Heart left ventricle (tissue), 16 donors: Measurements from ENCODE around the gene ERLEC1. TPM values are rescaled to one million over a fixed set of nuclear protein-coding genes. Genes with fewer than 3 reads are reported as not detected.

Experiments used
- ATAC-seq, 4 donors: fragments of 200-7000 bp; cut with Tn5 transposase; one replicate each; pipeline ENCODE4 v1.9.1; 2020 to 2022; ENCODE audit warnings: moderate library complexity in 4 of 4, mild to moderate bottlenecking in 3 of 4, moderate number of reproducible peaks in 1 of 4
- DNase-seq, 5 donors: peaks; one replicate each; pipeline ENCODE4 v3.0.0-alpha.2; 2020
- H3K27ac ChIP-seq, 12 donors: fragments of 200-600 bp; sonication (generic) in 4 of 12; one replicate each; pipeline versions ENCODE4 v1.5.0 to v1.8.0; 2016 to 2022; ENCODE audit warnings: mild to moderate bottlenecking in 2 of 12
- H3K27me3 ChIP-seq, 9 donors: fragments of 200-600 bp; sonication (generic) in 2 of 9; one replicate each; pipeline versions ENCODE4 v1.5.1 to v1.8.0; 2016 to 2022; ENCODE audit warnings: mild to moderate bottlenecking in 3 of 9
- H3K36me3 ChIP-seq, 9 donors: fragments of 200-600 bp; sonication (generic) in 2 of 9; one replicate each; pipeline versions ENCODE4 v1.5.0 to v1.8.0; 2018 to 2022; ENCODE audit warnings: mild to moderate bottlenecking in 2 of 9
- H3K4me1 ChIP-seq, 12 donors: fragments of 200-600 bp; sonication (generic) in 4 of 12; one replicate each; pipeline versions ENCODE4 v1.5.0 to v1.8.0; 2016 to 2022; ENCODE audit warnings: mild to moderate bottlenecking in 3 of 12
- H3K4me3 ChIP-seq, 12 donors: fragments of 200-600 bp; sonication (generic) in 4 of 12; one replicate each; pipeline versions ENCODE4 v1.5.0 to v1.8.0; 2017 to 2022; ENCODE audit warnings: mild to moderate bottlenecking in 9 of 12, moderate library complexity in 4 of 12
- H3K9me3 ChIP-seq, 12 donors: fragments of 200-600 bp; sonication (generic) in 4 of 12; one replicate each; pipeline versions ENCODE4 v1.5.0 to v1.8.0; 2016 to 2022; ENCODE audit warnings: mild to moderate bottlenecking in 1 of 12
- CTCF ChIP-seq, 12 donors: fragments of 200-600 bp; sonication (generic) in 4 of 12; IDR thresholded peaks; one replicate each; pipeline versions ENCODE4 v1.5.0 to v1.8.0; 2018 to 2022; ENCODE audit warnings: antibody characterized with exemption in 12 of 12, mild to moderate bottlenecking in 5 of 12
- POLR2A ChIP-seq, 2 donors: fragments of 450-650 bp; IDR thresholded peaks; one replicate each; pipeline ENCODE4 v1.6.1; 2017; ENCODE audit warnings: antibody characterized with exemption in 2 of 2, mild to moderate bottlenecking in 2 of 2, moderate library complexity in 2 of 2
- WGBS, 4 donors: extraction: QIAGEN DNeasy Blood & Tissue Kit in 2 of 4; methylation state at CpG; one replicate each; pipeline versions ENCODE4 v1.1.5 to v1.1.7; 2013 to 2018; 5-methylcytosine and 5-hydroxymethylcytosine counted together
- intact Hi-C, 10 donors: fragments of 100-400 bp; cut with DNase I; formaldehyde crosslinking; loops; one replicate each; pipeline versions ENCODE4 v1.11.1 to v1.14.2; 2022
- polyA plus RNA-seq, 2 donors: library from polyadenylated mRNA; stranded (reverse); fragments of 200-250 nt; gene quantifications; one replicate each; pipeline ENCODE4 v1.2.3, GENCODE V29; 2013
- total RNA-seq, 9 donors: library from RNA; depleted of rRNA in 2 of 9; stranded (reverse); fragments of >200 nt in 2 of 9; fragmentation: NEBNext Ultra II Directional in 3 of 9; extraction: Animal tissue kit (Norgen Biotek cat#: 25700) in 3 of 9; gene quantifications; one replicate each; pipeline versions ENCODE4 v1.1.0 to v1.2.4, GENCODE V29; 2016 to 2023
- donor health status: ischemic (EF 13 %, LVEDD 7.1; RV severe dilation, severe dysfunction).
- donor health status: healthy with polysubstance abuse.
- donor health status: DM: no; HTN: yes; CAD: no.
- donor health status: DM: no; HTN: no; CAD: no.
- donor health status: ischemic (EF 25% LVEDD 6.9; RV normal size, moderate dysfunction).
- donor health status: ischemic (EF 25% LVEDD 5.7; RV mildly dilated, moderate dysfunction).
- donor health status: healthy.
- donor health status: DM: yes; HTN: yes; CAD: no.
- donor health status: ischemic (EF 35%, LVEDD 5.7; RV mildly dilated, moderate dysfunction).
- donor health status: nonischemic (EF 11% LVEDD 7.7; RV severe dilation, severe dysfunction).
- donor health status: DM: yes; HTN: yes; CAD: no.
- donor health status: PGD.
- donor health status: ischemic (EF 29% LVEDD 5.4; RV normal size, mild dysfunction).
- donor health status: nonischemic (EF 23%, LVEDD 6.1; RV moderate dilation, normal function).

ERLEC1 gene
- total and polyA plus RNA-seq, 11 donors, result 14.6 to 63.6 (median 42.7) TPM

- Histone ChIP-seq H3K27ac (no peak overlapping the region), H3K4me1 (peaks cover 0 to 6% (median 0%) of the 10 kb centered on the region in 12 donors), H3K36me3 (peaks cover 0 to 100% (median 98%) of the 10 kb centered on the region in 9 donors), H3K9me3 (no peaks in the 10 kb centered on the region), H3K4me3 (no peak overlapping the region), H3K27me3 (no peaks in the 10 kb centered on the region)
- DNase-seq, result no peak
- no peak for ATAC-seq
- TF ChIP-seq CTCF (IDR thresholded peaks at IDR 0.05) (no peak), POLR2A (IDR thresholded peaks at IDR 0.05) (no peak)
- intact Hi-C loops, result no loop called here
Measured at GRCh38 chr2:53801547-53801946, 14.7 kb downstream of the ERLEC1 start.

GRCh38 chr2:53802617-53803151 lies 15.8 kb downstream of the ERLEC1 start:
- 48 to 57% (median 49%) methylated on average over 7 of the region's 7 CpGs for WGBS, 4 donors
- no peaks in the 10 kb centered on the region for H3K27me3 ChIP-seq
- H3K4me1 ChIP-seq, result peaks cover 0 to 6% (median 0%) of the 10 kb centered on the region in 12 donors
- ATAC-seq (peak in 1 of 4 donors; percentile 20), DNase-seq (no peak)
- TF ChIP-seq POLR2A (IDR thresholded peaks at IDR 0.05) (no peak), CTCF (IDR thresholded peaks at IDR 0.05) (no peak)
- no peak overlapping the region for H3K4me3 ChIP-seq
- intact Hi-C loops, result no loop called here
- H3K9me3 ChIP-seq, result no peaks in the 10 kb centered on the region
- peak overlapping the region in 1 of 12 donors; percentile 20 for H3K27ac ChIP-seq
- H3K36me3 ChIP-seq, result peaks cover 0 to 100% (median 99%) of the 10 kb centered on the region in 9 donors

- Histone ChIP-seq H3K4me3 (no peak overlapping the region), H3K36me3 (peaks cover 0 to 100% (median 99%) of the 10 kb centered on the region in 9 donors), H3K27me3 (no peaks in the 10 kb centered on the region), H3K4me1 (peaks cover 0 to 13% (median 0%) of the 10 kb centered on the region in 12 donors), H3K27ac (peak overlapping the region in 7 of 12 donors; percentile 1 to 51 (median 36)), H3K9me3 (no peaks in the 10 kb centered on the region)
- ATAC-seq, result peak in 1 of 4 donors; percentile 43
- DNase-seq, result no peak
- WGBS, 4 donors, result 84 to 87% (median 84%) methylated on average over 3 of the region's 3 CpGs
- intact Hi-C loops, result no loop called here
- TF ChIP-seq CTCF (IDR thresholded peaks at IDR 0.05), result no peak
- TF ChIP-seq POLR2A (IDR thresholded peaks at IDR 0.05), result no peak
Measured at GRCh38 chr2:53811601-53812000, 24.8 kb downstream of the ERLEC1 start.

GRCh38 chr2:53813151-53813550 lies 26.3 kb downstream of the ERLEC1 start:
- ATAC-seq, result peak in 2 of 4 donors; percentile 25 to 40
- Histone ChIP-seq H3K27me3 (no peaks in the 10 kb centered on the region), H3K9me3 (no peaks in the 10 kb centered on the region), H3K4me3 (no peak overlapping the region), H3K4me1 (peaks cover 0 to 13% (median 0%) of the 10 kb centered on the region in 12 donors), H3K36me3 (peaks cover 0 to 100% (median 99%) of the 10 kb centered on the region in 9 donors), H3K27ac (peak overlapping the region in 6 of 12 donors; percentile 33 to 51 (median 41))
- no peak for TF ChIP-seq CTCF (IDR thresholded peaks at IDR 0.05)
- TF ChIP-seq POLR2A (IDR thresholded peaks at IDR 0.05), result no peak
- intact Hi-C loops, result no loop called here
- no peak for DNase-seq
